GM21528 (cell line): ENCODE measurements around the gene F13B.
"Not testable (repeated sequence)": the region's sequence is repeated elsewhere in the genome, so short reads cannot be mapped to it uniquely, and the experiment has no call there.

Source experiments
- ATAC-seq: cut with Tn5 transposase; IDR thresholded peaks from one replicate; pipeline ENCODE4 v1.9.1; 2021; ENCODE audit warnings: mild to moderate bottlenecking, moderate library complexity; ENCODE audit not compliant: unreplicated experiment, low FRiP score

The F13B gene

DNA sequence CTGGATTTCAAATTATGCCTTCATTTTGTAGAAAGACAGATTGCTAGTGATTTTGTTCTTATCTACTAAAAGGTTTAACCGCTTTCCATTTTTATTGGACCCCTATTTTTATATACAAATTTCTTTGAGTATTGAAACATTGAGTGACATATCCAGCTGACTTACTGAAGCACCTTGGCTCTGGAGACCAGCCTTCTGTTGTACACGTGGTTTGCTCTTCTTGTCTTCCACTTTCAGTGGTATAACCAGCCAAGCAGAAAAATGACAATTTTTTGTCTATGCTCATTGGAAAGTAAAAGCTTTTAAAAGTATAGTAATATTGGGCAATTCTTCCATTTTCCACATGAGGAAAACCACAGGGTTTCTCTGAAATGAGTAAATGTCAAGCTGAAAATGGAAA lies 4.4 kb downstream of the F13B start:
- ATAC-seq = peak; percentile 95

- no peak for ATAC-seq
Observed at GRCh38 chr1:197049100-197049499, 18.0 kb downstream of the F13B start.

- ATAC-seq = no peak
Observed at GRCh38 chr1:197042676-197043341, 24.3 kb downstream of the F13B start.

DNA sequence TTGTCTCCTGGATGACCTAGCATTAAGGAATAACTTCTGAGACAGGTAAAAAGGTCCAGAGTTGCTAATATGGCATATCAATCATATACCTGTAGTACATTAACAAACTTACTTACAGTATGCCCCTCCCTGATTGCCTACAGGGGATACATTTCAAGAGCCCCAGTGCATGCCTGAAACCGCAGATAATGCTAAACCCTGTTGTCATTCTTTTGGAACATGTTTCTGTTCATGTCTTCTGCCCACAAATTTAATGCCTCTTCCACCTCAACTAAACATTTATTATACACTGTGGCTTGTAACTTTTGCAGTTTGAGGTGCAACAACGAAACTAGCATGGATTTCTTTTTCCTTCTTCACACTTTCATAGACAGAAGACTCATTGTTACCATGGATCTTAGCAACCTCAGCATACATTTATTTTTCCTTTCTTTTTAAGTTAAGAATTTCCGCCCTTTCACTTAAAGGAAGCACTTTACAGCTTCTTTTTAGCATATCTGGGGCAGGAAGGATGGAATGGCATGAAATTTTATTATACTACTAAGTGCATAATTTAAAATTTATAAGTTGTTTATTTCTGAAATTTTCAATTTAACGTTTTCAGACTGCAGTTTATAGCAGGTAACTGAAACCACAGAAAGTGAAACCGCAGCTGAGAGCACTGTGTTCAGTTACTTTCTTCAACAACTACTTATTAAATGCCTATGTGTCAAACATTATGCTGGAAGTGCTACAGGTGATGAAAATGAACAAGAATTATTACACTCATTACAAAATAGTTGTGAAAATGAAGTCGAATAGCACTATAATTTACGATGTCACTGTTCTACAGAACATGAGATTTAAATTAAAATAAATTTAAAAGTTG lies 25.3 kb downstream of the F13B start:
- ATAC-seq = peak; percentile 92

DNA sequence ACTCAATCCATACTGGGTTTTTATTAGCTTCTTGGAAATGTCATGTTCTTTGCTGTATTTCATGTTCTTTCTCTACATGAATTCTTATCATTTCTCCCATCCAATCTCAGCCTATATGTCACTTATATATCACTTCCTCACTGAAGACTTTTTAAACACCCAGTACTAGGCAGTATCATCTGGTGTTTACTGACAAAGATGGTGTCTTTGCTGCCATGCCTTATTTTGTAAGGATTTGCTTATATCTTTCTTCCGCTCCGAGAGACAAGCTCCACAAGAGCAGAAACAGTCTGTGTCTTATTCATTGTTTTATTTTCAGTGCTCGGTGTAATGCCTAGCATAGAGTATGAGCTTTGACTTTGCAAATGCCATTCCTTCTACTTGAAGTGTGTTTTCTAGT lies 30.2 kb downstream of the F13B start:
- no peak for ATAC-seq

DNA sequence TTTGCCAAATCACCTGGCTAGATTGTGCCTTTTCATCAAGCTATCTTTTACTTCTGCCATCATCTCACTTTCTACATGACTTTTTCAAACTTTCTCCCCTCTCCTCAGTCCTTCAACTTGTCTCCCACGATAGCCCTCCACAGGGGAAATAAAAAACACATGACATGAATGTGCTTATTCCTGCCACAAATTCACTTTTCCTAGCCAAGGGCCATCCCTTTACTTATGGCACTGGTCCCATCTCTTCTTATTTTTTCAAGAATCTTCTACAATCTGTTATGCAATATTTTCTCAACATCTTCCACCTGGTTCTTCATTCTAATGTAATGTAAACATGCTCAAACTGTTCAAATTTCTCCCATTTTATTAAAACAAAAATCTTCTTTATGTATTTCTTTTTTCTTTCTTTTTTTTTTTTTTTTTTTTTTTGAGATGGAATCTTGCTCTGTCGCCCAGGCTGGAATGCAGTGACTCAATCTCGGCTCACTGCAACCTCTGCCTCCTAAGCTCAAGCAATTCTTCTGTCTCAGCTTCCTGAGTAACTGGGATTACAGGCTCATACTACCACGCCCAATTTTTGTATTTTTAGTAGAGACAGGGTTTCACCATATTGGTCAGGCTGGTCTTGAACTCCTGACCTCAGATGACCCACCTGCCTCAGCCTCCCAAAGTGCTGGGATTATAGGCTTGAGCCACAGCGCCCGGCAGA lies 32.3 kb downstream of the F13B start:
- not testable (repeated sequence) for ATAC-seq

- ATAC-seq = no peak
Observed at GRCh38 chr1:197029749-197030148, 37.3 kb downstream of the F13B start.

DNA sequence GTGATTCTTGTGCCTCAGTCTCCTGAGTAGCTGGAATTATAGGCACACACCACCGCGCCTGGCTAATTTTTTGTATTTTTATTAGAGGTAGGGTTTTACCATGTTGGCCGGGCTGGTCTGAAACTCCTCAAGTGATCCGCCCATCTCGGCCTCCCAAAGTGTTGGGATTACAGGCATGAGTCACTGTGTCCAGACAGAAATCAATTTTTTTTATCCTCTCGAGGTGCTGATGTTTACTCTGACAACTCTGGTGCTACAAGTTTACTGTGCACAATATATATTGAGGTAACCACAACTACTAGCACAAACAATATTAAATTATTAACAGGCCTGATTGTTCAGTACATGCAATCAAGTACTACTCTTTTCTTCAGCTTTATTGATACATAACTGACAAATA lies 39.7 kb downstream of the F13B start:
- ATAC-seq = no peak

DNA sequence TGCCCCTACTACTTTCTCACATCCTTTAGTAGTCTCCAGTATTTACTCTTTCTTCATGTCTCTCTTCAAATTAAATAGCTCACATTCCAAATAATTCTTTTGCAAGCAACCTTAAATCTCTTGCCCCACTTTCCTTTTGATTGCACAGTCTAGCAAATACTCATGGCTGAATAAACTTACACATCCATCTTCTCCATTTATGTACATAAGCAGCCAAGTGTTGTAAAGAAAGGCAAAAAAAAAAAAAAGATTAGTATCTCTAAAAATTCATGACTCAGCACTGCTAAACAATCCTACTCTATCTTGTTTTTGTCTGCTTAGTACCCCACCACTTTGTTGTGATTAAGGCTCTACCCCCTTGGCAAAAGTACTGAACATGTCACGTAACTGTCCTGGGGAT lies 42.6 kb downstream of the F13B start:
- ATAC-seq = no peak

DNA sequence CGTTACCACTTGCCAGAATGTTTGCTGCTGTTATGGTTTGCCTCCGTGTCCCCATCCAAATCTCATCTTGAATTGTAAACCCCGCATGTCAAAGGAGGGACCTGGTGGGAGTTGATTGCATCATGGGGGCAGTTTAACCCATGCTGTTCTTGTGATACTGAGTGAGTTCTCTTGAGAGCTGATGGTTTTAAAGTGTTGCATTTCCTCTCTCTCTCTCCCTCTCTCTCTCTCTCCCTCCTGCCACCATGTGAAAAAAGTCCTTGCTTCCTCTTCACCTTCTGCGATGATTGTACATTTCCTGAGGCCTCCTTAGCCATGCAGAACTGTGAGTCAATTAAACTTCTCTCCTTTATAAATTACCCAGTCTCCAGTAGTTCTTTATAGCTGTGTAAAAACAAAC lies 45.3 kb downstream of the F13B start:
- no peak for ATAC-seq

DNA sequence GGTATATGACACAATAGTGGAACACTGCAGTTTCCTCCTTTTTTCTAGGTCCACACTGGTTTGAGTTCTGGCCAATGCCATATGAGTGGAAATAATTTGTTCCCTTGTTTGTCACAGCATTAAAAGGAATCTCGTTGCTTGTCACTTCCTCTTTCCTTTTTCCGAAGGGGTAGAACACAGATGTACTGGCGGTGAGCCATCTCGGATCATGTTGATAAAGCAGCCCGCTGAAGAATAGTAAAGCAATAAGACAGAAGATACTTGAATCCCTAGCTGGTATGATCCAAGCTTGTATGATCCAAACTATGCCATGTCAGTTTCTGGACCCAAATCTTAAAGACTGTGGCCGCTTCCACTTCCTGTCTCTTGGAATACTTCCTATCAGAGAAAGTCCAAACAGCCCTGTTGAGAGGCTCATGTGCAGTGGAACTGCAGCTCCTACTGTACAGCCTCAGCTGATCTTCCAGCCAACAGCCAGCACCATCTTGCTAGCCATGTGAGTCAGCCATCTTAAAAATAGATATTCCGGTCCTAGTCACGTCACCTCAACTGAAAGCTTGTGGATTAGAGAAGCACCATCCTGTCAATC lies 49.4 kb downstream of the F13B start:
- no peak for ATAC-seq

DNA sequence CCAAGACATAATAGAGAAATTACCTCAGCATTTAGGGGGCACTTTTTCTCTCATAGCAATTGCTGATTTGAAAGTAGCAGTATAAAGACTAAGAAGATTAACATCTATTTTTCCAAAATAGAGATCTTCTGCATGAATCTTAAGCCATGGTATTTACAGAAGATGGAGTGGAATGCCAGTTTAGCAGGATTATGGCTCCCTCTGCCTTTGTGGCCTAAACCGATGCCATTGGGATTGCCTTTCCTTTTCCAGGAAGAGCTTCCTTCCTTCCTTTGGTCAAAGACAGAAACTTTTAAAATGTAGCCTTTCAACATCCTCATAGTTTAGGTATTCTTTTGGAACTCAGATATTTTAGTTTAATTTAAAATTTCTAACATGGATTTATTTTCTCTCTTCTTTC lies 50.3 kb downstream of the F13B start:
- ATAC-seq = no peak

DNA sequence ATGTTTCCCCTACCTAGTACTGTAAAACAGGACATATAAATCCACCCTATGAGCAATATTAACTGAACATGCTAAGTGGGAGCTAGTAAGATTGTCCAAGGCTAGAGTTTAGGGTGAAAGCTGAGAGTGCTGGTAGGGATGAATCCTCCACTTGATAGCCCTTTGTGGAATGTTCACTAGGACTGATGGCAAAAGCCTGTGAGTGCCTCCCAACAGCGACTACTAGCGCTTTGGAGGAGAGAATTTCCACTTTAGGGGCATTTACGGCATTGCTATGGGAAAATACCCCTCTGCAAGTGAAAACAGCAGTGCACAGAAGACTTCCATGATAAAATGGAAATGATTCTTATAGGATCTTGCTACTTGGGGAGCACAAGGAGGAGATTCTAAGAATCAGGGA lies 53.8 kb downstream of the F13B start:
- ATAC-seq = no peak

DNA sequence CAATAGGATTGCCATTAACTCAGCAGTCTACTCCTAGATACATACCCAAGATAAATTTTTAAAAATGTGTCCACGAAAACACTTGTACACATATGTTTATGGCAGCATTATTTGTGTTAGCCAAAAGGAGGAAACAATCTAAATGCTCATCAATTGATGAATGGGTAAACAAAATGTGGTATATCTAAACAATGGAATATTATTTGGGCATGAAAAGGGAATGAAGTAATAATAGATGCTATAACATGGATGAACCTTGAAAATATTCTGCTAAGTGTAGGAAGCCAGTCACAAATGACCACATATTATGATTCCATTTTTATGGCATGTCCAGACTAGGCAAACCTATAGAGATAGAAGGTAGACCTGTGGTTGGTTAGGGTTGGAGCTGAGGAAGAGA lies 55.4 kb downstream of the F13B start:
- ATAC-seq = no peak

DNA sequence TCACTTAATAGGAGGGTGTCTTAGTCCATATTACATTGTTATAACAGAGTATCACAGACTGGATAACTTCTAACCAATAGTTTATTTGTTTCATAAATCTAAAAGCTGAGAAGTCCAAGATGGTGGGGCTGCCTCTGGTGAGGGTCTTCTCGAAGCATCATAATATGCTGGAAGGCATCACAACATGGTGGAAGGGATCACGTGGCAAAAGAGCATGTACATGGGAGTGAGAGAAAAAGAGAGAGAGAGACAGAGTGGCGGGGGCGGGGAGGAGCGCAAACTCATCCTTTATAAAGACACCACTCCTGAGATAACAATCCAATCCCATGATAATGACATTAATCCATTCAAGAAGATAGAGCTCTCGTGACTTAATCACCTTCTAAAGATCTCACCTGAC lies 58.2 kb downstream of the F13B start:
- no peak for ATAC-seq

DNA sequence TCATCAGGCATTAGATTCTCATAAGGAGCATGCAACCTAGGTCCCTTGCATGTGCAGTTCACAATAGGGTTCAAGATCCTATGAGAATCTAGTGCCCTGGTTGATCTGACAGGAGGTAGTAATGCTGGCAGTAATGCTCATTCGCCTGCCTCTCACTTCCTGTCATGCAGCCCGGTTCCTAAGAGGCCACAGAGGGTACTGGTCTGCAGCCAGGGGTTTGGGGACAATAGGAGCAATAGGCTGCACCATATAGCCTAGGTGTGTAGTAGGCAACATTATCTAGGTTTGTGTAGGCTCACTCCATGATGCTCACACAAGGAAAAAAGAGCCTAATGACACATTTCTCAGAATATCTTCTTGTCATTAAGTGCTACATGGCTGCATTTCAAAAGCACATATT lies 63.9 kb downstream of the F13B start:
- ATAC-seq = no peak

GRCh38 chr1:197001828-197002227 lies 65.2 kb downstream of the F13B start:
- no peak for ATAC-seq

DNA sequence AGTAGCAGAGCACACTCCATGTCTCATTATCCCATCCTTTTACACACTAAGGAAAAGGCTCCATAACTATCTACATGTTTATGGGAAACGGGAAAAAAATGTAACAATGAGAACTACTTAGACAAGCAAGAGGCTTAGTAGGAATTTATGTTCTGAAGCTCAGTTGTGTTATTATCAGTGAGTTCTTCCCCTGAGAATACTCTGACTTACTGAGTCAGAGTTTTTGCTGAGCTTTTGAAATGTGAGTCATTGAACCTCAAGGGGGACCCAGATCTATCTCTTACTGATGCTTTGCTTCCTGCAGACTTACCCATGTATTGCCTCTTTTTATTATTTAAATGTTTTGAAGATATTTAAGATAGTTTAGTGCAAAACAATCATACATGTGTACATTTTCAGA lies 69.6 kb downstream of the F13B start:
- no peak for ATAC-seq

DNA sequence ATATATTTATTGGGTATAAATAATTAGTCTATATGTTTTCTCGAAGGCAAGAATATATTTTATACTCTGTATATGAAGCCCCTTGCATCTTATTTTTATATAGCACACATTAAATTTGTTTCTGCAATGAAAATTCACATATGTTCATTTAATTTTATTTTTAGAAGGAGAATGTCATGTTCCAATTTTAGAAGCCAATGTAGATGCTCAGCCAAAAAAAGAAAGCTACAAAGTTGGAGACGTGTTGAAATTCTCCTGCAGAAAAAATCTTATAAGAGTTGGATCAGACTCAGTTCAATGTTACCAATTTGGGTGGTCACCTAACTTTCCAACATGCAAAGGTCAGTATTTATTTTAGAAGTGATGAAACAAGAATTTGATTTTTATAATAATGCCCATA lies 73.1 kb downstream of the F13B start:
- no peak for ATAC-seq

DNA sequence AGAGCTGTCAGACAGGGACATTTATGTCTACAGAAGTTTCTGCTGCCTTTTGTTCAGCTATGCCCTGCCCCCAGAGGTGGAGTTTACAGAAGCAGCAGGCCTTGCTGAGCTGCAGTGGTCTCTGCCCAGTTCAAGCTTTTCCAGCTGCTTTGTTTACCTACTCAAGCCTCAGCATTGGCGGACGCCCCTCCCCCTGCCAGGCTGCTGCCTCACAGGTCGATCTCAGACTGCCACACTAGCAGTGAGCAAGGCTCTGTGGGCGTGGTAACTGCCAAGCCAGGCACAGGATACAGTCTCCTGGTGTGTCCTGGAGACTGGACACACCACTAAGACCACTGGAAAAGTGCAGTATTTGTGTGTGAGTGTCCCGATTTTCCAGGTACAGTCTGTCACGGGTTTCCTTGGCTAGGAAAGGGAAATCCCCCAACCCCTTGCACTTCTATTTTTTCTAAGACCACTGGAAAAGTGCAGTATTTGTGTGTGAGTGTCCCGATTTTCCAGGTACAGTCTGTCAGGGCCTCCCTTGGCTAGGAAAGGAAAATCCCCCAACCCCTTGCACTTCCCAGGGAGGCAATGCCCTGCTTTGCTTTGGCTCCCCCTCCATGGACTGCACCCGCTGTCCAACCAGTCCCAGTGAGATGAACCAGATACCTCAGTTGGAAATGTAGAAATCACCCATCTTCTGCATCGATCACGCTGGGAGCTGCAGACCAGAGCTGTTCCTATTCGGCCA lies 75.0 kb downstream of the F13B start:
- not testable (repeated sequence) for ATAC-seq
